Natural killer cell (primary cell): ENCODE results near the gene AUTS2. TPM values are rescaled to one million over a fixed set of nuclear protein-coding genes. Genes with fewer than 3 reads are reported as not detected.

Source experiments
- ATAC-seq, 3 donors: fragments of 150-1000 bp in 2 of 3; fragments of 200-7000 bp in 1 of 3; cut with Tn5 transposase; 1 replicate in 1 of 3; 2 replicates in 2 of 3; pipeline ENCODE4 v1.10.0; 2021; ENCODE audit warnings: mild to moderate bottlenecking in 2 of 3, moderate library complexity in 2 of 3
- DNase-seq, 2 donors: peaks; one replicate each; pipeline versions ENCODE4 v3.0.0 to v3.0.0-alpha.2; 2013 to 2021; ENCODE audit warnings: mixed read lengths in 1 of 2
- H3K27ac ChIP-seq: one replicate; pipeline ENCODE4 v1.5.1; 2013; ENCODE audit warnings: mild to moderate bottlenecking, low read length
- H3K27me3 ChIP-seq: one replicate; pipeline ENCODE4 v1.6.1; 2013; ENCODE audit warnings: low read length; ENCODE audit not compliant: control insufficient read depth, insufficient read depth
- H3K36me3 ChIP-seq: one replicate; pipeline ENCODE4 v1.6.1; 2013; ENCODE audit warnings: low read length; ENCODE audit not compliant: control insufficient read depth, insufficient read depth
- H3K4me1 ChIP-seq: one replicate; pipeline ENCODE4 v1.6.1; 2013; ENCODE audit warnings: low read length; ENCODE audit not compliant: control insufficient read depth, insufficient read depth
- H3K4me3 ChIP-seq: one replicate; pipeline ENCODE4 v1.5.1; 2013; ENCODE audit warnings: low read length
- H3K9me3 ChIP-seq: one replicate; pipeline ENCODE4 v1.6.1; 2013; ENCODE audit warnings: low read length; ENCODE audit not compliant: control insufficient read depth, insufficient read depth
- H3K27ac Mint-ChIP-seq, 2 donors: one replicate each; pipeline ENCODE4 v1.8.0; 2022; ENCODE audit warnings: mild to moderate bottlenecking in 2 of 2, mixed read lengths in 2 of 2, moderate library complexity in 1 of 2
- H3K27me3 Mint-ChIP-seq, 2 donors: one replicate each; pipeline ENCODE4 v1.8.0; 2022; ENCODE audit warnings: low read depth in 2 of 2, mixed read lengths in 2 of 2
- H3K36me3 Mint-ChIP-seq: one replicate; pipeline ENCODE4 v1.8.0; 2022; ENCODE audit warnings: mixed read lengths
- H3K4me1 Mint-ChIP-seq, 2 donors: one replicate each; pipeline ENCODE4 v1.8.0; 2022; ENCODE audit warnings: mixed read lengths in 2 of 2
- H3K4me3 Mint-ChIP-seq: one replicate; pipeline ENCODE4 v1.8.0; 2022; ENCODE audit warnings: mild to moderate bottlenecking, moderate library complexity, mixed read lengths
- H3K9me3 Mint-ChIP-seq, 2 donors: one replicate each; pipeline ENCODE4 v1.8.0; 2022; ENCODE audit warnings: mixed read lengths in 2 of 2
- WGBS: methylation state at CpG from one replicate; pipeline ENCODE4 v1.1.7; 2013; ENCODE audit warnings: missing lambda C conversion rate; ENCODE audit not compliant: insufficient coverage; 5-methylcytosine and 5-hydroxymethylcytosine counted together
- intact Hi-C: fragments of 100-400 bp; cut with micrococcal nuclease; formaldehyde crosslinking; loops from one replicate; pipeline ENCODE4 v1.14.2; 2022
- total RNA-seq, 4 donors: library from RNA; stranded (reverse); fragments of 120-200 nt in 1 of 4; gene quantifications; one replicate each; pipeline versions ENCODE4 v1.2.3 to v1.2.4, GENCODE V29; 2013 to 2022
- TF ChIP-seq, protein P1 (sequence below): fragments of 200-600 bp; IDR thresholded peaks from one replicate; pipeline ENCODE4 v1.8.0; 2022; ENCODE audit warnings: antibody characterized with exemption

The AUTS2 gene
- total RNA-seq, 3 donors from 2014 or later (not counting 1 experiment from before 2014, with no cell fraction given), result 147 to 197 (median 155) TPM

DNA sequence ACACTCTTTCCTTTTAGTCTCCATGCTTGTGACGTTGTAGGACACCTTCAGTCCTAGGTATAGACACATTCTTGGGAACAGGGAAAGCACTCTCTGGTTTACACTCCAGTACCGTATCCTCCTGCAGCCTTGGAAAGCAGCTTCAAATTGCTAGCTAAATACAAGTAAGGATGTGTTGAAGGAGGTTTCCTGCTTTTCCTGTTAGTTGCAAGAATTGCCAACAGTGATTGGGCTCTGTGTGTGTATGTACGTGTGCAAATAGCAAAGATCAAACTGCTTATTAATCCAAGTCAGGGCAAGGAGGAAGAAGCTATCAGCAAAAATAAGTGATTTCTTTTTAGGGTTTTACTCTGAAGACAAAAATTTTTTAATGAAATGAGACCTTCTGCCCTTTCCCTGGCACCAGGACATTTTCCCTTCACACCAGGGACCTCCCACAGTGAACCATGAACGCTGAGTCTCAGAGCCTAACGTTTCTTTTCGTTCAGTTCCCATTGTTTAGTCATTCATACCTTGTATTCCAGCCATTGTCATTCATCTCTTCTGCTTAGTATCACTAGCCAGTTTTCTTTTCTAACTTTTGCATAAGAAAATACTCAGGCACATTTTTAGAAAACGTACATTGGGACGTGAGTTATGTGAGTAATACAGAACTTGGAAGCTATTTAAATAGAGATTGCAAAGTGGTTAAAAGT lies 36.9 kb upstream of the AUTS2 start:
- Mint-ChIP-seq H3K4me1 (no peaks in the 10 kb centered on the region), H3K4me3 (no peak overlapping the region), H3K27ac (no peak overlapping the region), H3K36me3 (no peaks in the 10 kb centered on the region), H3K27me3 (no peaks in the 10 kb centered on the region), H3K9me3 (no peaks in the 10 kb centered on the region)
- intact Hi-C loops, result no loop called here
- 84% methylated on average over 6 of the region's 8 CpGs for WGBS
- H3K4me3 ChIP-seq, result no peak overlapping the region
- H3K27ac ChIP-seq, result no peak overlapping the region
- H3K9me3 ChIP-seq, result no peaks in the 10 kb centered on the region
- no peaks in the 10 kb centered on the region for H3K27me3 ChIP-seq
- no peak for DNase-seq
- TF ChIP-seq, protein P1, sequence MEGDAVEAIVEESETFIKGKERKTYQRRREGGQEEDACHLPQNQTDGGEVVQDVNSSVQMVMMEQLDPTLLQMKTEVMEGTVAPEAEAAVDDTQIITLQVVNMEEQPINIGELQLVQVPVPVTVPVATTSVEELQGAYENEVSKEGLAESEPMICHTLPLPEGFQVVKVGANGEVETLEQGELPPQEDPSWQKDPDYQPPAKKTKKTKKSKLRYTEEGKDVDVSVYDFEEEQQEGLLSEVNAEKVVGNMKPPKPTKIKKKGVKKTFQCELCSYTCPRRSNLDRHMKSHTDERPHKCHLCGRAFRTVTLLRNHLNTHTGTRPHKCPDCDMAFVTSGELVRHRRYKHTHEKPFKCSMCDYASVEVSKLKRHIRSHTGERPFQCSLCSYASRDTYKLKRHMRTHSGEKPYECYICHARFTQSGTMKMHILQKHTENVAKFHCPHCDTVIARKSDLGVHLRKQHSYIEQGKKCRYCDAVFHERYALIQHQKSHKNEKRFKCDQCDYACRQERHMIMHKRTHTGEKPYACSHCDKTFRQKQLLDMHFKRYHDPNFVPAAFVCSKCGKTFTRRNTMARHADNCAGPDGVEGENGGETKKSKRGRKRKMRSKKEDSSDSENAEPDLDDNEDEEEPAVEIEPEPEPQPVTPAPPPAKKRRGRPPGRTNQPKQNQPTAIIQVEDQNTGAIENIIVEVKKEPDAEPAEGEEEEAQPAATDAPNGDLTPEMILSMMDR, result no peak
- no peaks in the 10 kb centered on the region for H3K4me1 ChIP-seq
- no peaks in the 10 kb centered on the region for H3K36me3 ChIP-seq
- no peak for ATAC-seq

DNA sequence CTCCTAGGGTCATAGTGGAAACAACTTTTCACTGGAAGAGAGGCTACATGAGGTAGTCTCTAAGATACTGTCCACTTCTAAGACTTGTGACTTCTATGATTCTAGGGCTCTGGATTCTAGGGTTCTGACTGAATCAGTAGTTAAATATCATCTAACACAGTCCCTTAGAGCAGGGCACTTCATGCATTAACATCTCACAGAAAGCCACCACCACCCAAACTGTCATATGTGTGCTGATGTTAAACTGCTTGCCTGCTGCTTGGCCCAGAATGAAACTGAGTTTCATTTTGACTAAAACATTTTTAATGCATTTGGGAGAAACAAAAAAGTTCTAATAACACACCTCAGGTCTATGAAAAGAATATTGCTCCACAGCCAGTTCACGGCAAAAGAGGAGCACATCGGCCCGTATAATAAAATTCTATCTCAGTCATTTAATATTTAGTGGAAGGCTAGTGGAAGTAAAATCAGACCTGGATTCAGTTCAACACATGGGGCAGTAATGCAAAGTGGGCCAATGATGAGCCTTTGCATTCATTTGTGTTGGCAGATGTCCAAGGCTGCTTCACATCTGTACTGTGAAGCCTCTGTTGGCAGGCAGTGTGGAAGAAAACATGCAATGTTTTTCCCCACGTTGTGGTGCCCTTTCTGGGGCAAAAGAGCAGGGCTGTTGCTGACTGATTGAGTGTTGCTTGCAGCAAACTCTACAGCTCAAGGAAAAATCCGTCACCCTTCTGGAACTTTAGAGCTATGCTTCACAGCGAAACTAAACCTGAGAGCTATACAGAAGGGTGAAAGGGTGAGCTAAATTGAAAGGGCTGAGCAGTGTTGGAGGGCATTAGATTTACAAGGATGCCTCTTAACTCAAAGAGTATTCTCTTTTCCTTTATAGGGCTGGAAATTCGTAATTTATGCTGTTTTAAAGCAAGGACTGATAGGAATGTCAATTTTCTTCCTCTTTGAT lies 33.5 kb upstream of the AUTS2 start:
- Histone ChIP-seq H3K4me3 (no peak overlapping the region), H3K4me1 (no peaks in the 10 kb centered on the region), H3K36me3 (no peaks in the 10 kb centered on the region), H3K9me3 (no peaks in the 10 kb centered on the region), H3K27me3 (no peaks in the 10 kb centered on the region), H3K27ac (no peak overlapping the region)
- no peak overlapping the region for H3K27ac Mint-ChIP-seq
- ATAC-seq (no peak), DNase-seq (peak in 1 of 2 donors; percentile 13)
- no peak overlapping the region for H3K4me3 Mint-ChIP-seq
- no peaks in the 10 kb centered on the region for H3K4me1 Mint-ChIP-seq
- no peaks in the 10 kb centered on the region for H3K36me3 Mint-ChIP-seq
- no peaks in the 10 kb centered on the region for H3K9me3 Mint-ChIP-seq
- peaks cover 0 to 16% of the 10 kb centered on the region in 2 donors for H3K27me3 Mint-ChIP-seq
- TF ChIP-seq, protein P1, result no peak
- 59% methylated on average over 3 of the region's 7 CpGs for WGBS
- intact Hi-C loops, result no loop called here

DNA sequence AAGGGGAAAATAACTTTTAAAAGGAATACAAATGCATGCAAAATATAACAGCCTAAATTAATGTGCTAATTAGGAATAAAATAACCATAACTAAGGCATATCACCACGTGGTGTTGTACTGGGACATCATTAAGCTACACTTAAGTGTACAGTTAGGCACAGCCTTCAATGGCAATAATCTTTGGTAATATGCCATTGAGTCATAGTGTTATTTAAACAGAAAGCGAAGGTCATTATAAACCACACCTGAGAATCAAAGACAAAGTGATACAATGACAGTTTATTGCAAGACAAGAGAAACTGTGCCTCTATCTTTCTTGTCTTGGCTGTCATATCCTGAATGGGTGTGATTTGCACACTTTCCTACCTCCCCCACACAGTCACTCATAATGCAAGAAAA lies 30.5 kb upstream of the AUTS2 start:
- TF ChIP-seq, protein P1, result no peak
- no peak for DNase-seq
- no peaks in the 10 kb centered on the region for H3K4me1 ChIP-seq

More for the DNA sequence above, 30.5 kb upstream of the AUTS2 start:
- no peak overlapping the region for H3K4me3 Mint-ChIP-seq
- H3K27ac Mint-ChIP-seq, result no peak overlapping the region
- Histone ChIP-seq H3K27ac (no peak overlapping the region), H3K27me3 (no peaks in the 10 kb centered on the region), H3K9me3 (no peaks in the 10 kb centered on the region), H3K36me3 (no peaks in the 10 kb centered on the region), H3K4me3 (no peak overlapping the region)
- peaks cover 0 to 16% of the 10 kb centered on the region in 2 donors for H3K27me3 Mint-ChIP-seq
- intact Hi-C loops, result no loop called here
- no peak for ATAC-seq
- no peaks in the 10 kb centered on the region for H3K9me3 Mint-ChIP-seq
- WGBS, result 67% methylated on average over 2 of the region's 2 CpGs
- H3K4me1 Mint-ChIP-seq, result no peaks in the 10 kb centered on the region
- no peaks in the 10 kb centered on the region for H3K36me3 Mint-ChIP-seq
